ENCODE data around the gene ZDHHC7. TPM values are rescaled to one million over a fixed set of nuclear protein-coding genes. Genes with fewer than 3 reads are reported as not detected.

Gene ZDHHC7
- total RNA-seq, 1 donor from 2014 or later: 59.2 TPM

DNA sequence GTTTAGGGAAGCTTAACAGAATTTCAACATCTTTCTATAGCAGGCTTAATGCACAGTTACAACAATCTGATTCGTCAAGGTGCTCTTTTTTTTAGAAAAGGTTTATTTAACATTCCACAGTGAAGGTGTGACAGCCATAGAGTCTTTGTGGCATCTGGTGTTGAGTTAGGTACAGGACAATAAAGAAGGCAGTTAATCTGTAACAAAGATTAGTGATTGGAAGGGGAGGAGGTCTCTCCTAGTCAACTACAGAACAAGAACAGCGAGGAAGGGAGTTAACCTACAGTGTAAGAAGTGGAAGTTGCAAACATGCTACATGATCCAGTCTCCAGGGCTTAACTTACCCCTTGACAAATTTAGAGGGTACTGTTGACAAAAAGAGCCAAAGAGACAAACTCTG lies 3.0 kb upstream of the ZDHHC7 start:
- FAIRE-seq (no peak), DNase-seq (ENCODE audit: low read depth) (no peak)
- peaks cover 10% of the 10 kb centered on the region for H3K27me3 Mint-ChIP-seq (ENCODE audit: low read depth, unreplicated experiment)
- no peaks in the 10 kb centered on the region for H3K36me3 Mint-ChIP-seq (ENCODE audit: low read depth, unreplicated experiment)
- no peaks in the 10 kb centered on the region for H3K9me3 Mint-ChIP-seq (ENCODE audit: unreplicated experiment)
- Histone ChIP-seq H3K9ac (ENCODE audit: low read length) (no peak overlapping the region), H3K27me3 (ENCODE audit: insufficient read depth, low read length) (no peaks in the 10 kb centered on the region), H2AFZ (ENCODE audit: low read depth, low read length) (no peak overlapping the region), H3K79me2 (ENCODE audit: insufficient read depth, low read length) (peaks cover 20% of the 10 kb centered on the region), H3K4me3 (ENCODE audit: insufficient read depth, low read depth, low read length) (no peak overlapping the region), H3K27ac (ENCODE audit: low read depth, low read length) (no peak overlapping the region), H3K4me1 (ENCODE audit: insufficient read depth, low read length) (peaks cover 5% of the 10 kb centered on the region), H4K20me1 (ENCODE audit: insufficient read depth, low read length) (peaks cover 10% of the 10 kb centered on the region), H3K36me3 (ENCODE audit: insufficient read depth, low read length) (no peaks in the 10 kb centered on the region), H3K9me3 (ENCODE audit: insufficient read depth, low read depth, low read length) (no peaks in the 10 kb centered on the region), H3K4me2 (ENCODE audit: low read length) (no peak overlapping the region)
- H3K27ac Mint-ChIP-seq (ENCODE audit: unreplicated experiment): no peak overlapping the region
- no peak overlapping the region for H3K4me3 Mint-ChIP-seq (ENCODE audit: unreplicated experiment)
- peaks cover 4% of the 10 kb centered on the region for H3K4me1 Mint-ChIP-seq (ENCODE audit: low read depth, unreplicated experiment)
- TF ChIP-seq, protein P1, sequence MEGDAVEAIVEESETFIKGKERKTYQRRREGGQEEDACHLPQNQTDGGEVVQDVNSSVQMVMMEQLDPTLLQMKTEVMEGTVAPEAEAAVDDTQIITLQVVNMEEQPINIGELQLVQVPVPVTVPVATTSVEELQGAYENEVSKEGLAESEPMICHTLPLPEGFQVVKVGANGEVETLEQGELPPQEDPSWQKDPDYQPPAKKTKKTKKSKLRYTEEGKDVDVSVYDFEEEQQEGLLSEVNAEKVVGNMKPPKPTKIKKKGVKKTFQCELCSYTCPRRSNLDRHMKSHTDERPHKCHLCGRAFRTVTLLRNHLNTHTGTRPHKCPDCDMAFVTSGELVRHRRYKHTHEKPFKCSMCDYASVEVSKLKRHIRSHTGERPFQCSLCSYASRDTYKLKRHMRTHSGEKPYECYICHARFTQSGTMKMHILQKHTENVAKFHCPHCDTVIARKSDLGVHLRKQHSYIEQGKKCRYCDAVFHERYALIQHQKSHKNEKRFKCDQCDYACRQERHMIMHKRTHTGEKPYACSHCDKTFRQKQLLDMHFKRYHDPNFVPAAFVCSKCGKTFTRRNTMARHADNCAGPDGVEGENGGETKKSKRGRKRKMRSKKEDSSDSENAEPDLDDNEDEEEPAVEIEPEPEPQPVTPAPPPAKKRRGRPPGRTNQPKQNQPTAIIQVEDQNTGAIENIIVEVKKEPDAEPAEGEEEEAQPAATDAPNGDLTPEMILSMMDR (IDR thresholded peaks at IDR 0.05; ENCODE audit: insufficient read depth, low read depth, low read length): no peak
- TF ChIP-seq EZH2 (IDR thresholded peaks at IDR 0.05; ENCODE audit: insufficient read depth, low read length): no peak

DNA sequence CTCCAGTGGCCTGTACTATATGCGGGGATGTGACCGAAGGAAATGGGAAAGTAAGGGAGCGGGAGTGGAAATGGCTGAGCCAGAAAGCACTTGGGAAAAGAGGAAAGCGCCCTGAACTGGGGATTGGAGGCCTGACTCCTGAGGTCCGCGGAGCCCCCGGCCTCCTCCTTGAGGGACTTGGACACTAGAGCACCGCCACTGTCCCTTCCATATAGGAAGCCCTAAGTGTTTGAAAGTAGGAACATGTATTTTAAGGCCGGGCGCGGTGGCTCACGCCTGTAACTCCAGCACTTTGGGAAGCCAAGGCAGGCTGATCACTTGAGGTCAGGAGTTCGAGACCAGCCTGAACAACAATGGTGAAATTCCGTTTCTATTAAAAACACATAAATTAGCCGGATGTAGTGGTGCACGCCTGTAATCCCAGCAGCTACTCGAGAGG lies 530 bp upstream of the ZDHHC7 start:
- Histone ChIP-seq H3K27me3 (ENCODE audit: insufficient read depth, low read length) (no peaks in the 10 kb centered on the region), H3K4me1 (ENCODE audit: insufficient read depth, low read length) (peaks cover 6% of the 10 kb centered on the region), H2AFZ (ENCODE audit: low read depth, low read length) (peak overlapping the region; percentile 80), H3K27ac (ENCODE audit: low read depth, low read length) (peak overlapping the region; percentile 96), H4K20me1 (ENCODE audit: insufficient read depth, low read length) (peaks cover 24% of the 10 kb centered on the region), H3K9me3 (ENCODE audit: insufficient read depth, low read depth, low read length) (no peaks in the 10 kb centered on the region), H3K4me2 (ENCODE audit: low read length) (peak overlapping the region; percentile 91), H3K4me3 (ENCODE audit: insufficient read depth, low read depth, low read length) (peak overlapping the region; percentile 80), H3K36me3 (ENCODE audit: insufficient read depth, low read length) (no peaks in the 10 kb centered on the region), H3K9ac (ENCODE audit: low read length) (peak overlapping the region; percentile 96), H3K79me2 (ENCODE audit: insufficient read depth, low read length) (peaks cover 44% of the 10 kb centered on the region)
- Mint-ChIP-seq H3K36me3 (ENCODE audit: low read depth, unreplicated experiment) (no peaks in the 10 kb centered on the region), H3K4me1 (ENCODE audit: low read depth, unreplicated experiment) (peaks cover 8% of the 10 kb centered on the region), H3K9me3 (ENCODE audit: unreplicated experiment) (no peaks in the 10 kb centered on the region), H3K27ac (ENCODE audit: unreplicated experiment) (peak overlapping the region; percentile 99), H3K27me3 (ENCODE audit: low read depth, unreplicated experiment) (no peaks in the 10 kb centered on the region), H3K4me3 (ENCODE audit: unreplicated experiment) (peak overlapping the region; percentile 96)
- DNase-seq (ENCODE audit: low read depth) (no peak), FAIRE-seq (no peak)
- TF ChIP-seq, protein P1 (IDR thresholded peaks at IDR 0.05; ENCODE audit: insufficient read depth, low read depth, low read length): no peak
- no peak for TF ChIP-seq EZH2 (IDR thresholded peaks at IDR 0.05; ENCODE audit: insufficient read depth, low read length)

DNA sequence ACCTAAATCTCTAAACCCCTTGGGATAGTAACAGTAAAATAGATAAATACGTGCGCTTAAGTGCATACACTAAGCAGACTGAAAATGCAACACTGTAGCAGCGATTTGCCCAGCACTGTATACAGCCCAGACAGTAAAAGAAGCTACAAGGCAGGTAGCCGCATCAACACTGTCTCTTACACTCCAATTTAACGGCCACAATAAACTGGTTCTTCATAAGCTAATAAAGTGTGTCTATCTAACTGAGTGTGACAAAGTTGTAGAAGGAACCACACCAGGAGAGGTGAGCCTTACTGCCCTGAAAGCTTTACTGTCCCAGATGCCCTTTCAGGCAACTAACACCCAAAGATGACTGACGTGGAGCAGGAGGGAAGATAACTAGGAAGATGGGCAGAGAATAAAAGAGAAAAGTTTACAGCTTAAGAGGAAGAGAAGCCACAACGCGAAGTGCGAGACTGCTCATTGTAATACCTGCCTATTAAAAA lies 847 bp downstream of the ZDHHC7 start:
- peak overlapping the region; percentile 96 for H3K27ac ChIP-seq (ENCODE audit: low read depth, low read length)
- H3K4me2 ChIP-seq (ENCODE audit: low read length): peak overlapping the region; percentile 91
- Mint-ChIP-seq H3K36me3 (ENCODE audit: low read depth, unreplicated experiment) (no peaks in the 10 kb centered on the region), H3K27ac (ENCODE audit: unreplicated experiment) (peak overlapping the region; percentile 80), H3K4me3 (ENCODE audit: unreplicated experiment) (peak overlapping the region; percentile 99), H3K27me3 (ENCODE audit: low read depth, unreplicated experiment) (no peaks in the 10 kb centered on the region), H3K9me3 (ENCODE audit: unreplicated experiment) (no peaks in the 10 kb centered on the region), H3K4me1 (ENCODE audit: low read depth, unreplicated experiment) (peaks cover 16% of the 10 kb centered on the region)
- FAIRE-seq (no peak), DNase-seq (ENCODE audit: low read depth) (no peak)
- H3K4me1 ChIP-seq (ENCODE audit: insufficient read depth, low read length): peaks cover 18% of the 10 kb centered on the region
- no peak for TF ChIP-seq EZH2 (IDR thresholded peaks at IDR 0.05; ENCODE audit: insufficient read depth, low read length)
- TF ChIP-seq, protein P1 (IDR thresholded peaks at IDR 0.05; ENCODE audit: insufficient read depth, low read depth, low read length): no peak
- peak overlapping the region; percentile 80 for H3K4me3 ChIP-seq (ENCODE audit: insufficient read depth, low read depth, low read length)
- H3K79me2 ChIP-seq (ENCODE audit: insufficient read depth, low read length): peaks cover 58% of the 10 kb centered on the region
- peaks cover 24% of the 10 kb centered on the region for H4K20me1 ChIP-seq (ENCODE audit: insufficient read depth, low read length)
- H3K36me3 ChIP-seq (ENCODE audit: insufficient read depth, low read length): no peaks in the 10 kb centered on the region
- no peak overlapping the region for H2AFZ ChIP-seq (ENCODE audit: low read depth, low read length)
- no peaks in the 10 kb centered on the region for H3K27me3 ChIP-seq (ENCODE audit: insufficient read depth, low read length)
- peak overlapping the region; percentile 96 for H3K9ac ChIP-seq (ENCODE audit: low read length)
- H3K9me3 ChIP-seq (ENCODE audit: insufficient read depth, low read depth, low read length): no peaks in the 10 kb centered on the region

Measured in astrocyte (in vitro differentiated cells and primary cell).